Mononuclear cell (primary cell): ENCODE results near the gene TACC3. TPM values are rescaled to one million over a fixed set of nuclear protein-coding genes. Genes with fewer than 3 reads are reported as not detected.

Experiments
- H3K27me3 ChIP-seq: 2 replicates; pipeline ENCODE4 v1.6.0; 2011; ENCODE audit warnings: low read length, control low read depth; ENCODE audit not compliant: insufficient read depth
- H3K4me1 ChIP-seq: 2 replicates; pipeline ENCODE4 v1.5.1; 2011; ENCODE audit warnings: mild to moderate bottlenecking, low read length, control low read depth; ENCODE audit not compliant: insufficient read depth
- H3K4me3 ChIP-seq: 2 replicates; pipeline ENCODE4 v1.5.1; 2011; ENCODE audit warnings: mild to moderate bottlenecking, low read length, moderate library complexity
- H3K9me3 ChIP-seq: 2 replicates; pipeline ENCODE4 v1.5.1; 2011; ENCODE audit warnings: low read depth, mild to moderate bottlenecking, control low read depth, low read length
- total RNA-seq: library from RNA; depleted of rRNA; stranded (reverse); fragments of >200 nt; gene quantifications from one replicate; pipeline ENCODE4 v1.2.3, GENCODE V29; 2012

The TACC3 gene
- total RNA-seq, 1 donor = 27.0 TPM

DNA sequence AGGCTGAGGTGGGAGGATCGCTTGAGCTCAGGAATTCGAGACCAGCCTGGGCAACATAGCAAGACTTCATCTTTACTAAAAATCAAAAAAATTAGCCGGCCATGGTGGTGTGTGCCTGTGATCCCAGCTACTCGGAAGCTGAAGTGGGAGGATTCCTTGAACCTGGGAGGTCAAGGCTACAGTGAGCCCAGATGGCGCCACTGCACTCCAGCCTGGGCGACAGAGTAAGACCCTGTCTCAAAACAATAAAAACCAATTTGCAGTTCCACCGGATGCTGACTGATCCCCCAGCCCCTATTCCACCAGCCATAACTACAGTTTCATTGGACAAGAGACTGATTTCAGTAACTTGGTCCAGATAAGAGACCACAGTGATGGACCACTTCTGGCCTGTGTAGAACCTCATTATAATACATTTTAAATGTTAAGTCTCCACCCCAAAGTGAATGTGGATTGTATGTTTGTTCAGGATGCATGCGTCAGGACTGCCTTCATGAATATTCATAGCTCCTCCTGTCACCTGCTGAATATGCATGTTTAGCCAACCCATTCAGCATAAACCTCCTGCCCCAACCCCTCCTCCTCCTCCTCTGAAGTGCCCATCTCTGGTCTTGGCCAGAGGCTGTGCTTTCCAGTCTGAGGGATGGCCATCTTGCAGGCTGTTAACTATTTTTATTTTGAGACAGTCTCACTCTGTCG, 6.9 kb upstream of the TACC3 start:
- Histone ChIP-seq H3K27me3 (no peaks in the 10 kb centered on the region), H3K9me3 (no peaks in the 10 kb centered on the region), H3K4me3 (no peak overlapping the region), H3K4me1 (peaks cover 73% of the 10 kb centered on the region)

DNA sequence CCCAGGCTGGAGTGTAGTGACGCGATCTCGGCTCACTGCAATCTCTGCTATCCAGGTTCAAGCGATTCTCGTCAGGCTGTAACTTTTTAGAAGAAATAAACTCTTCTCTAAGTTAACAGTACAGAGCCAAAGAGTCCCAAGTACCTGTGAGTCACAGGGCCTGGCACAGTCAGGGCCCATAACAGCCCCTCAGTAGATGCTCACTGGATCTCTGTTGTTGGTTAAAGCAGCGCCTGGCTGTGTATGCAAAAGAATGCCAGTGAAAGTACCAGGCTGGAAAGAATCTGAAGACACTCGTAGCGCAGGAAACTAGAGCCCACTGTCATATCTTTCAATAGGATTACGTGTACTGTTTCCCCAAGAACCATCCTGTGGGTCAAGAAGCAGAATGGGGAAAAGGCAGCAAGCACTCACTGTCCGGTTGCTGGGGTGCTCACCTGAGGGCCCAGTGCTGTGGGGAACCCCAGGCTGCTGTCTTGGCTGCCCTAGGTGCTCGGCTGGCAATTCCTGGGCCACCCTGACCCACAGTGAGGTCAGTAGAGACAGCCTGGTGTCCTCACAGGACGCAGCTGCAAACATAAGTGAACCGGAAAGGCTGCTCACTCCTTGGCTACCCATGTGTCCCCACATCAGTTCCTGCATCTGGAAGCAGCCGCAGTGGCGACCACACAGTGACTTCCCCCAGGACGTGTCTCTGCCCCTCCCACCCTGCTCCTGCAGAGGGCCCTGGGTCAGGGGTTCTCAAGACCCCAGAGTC, 6.1 kb upstream of the TACC3 start:
- no peaks in the 10 kb centered on the region for H3K27me3 ChIP-seq
- no peak overlapping the region for H3K4me3 ChIP-seq
- no peaks in the 10 kb centered on the region for H3K9me3 ChIP-seq
- peaks cover 74% of the 10 kb centered on the region for H3K4me1 ChIP-seq

DNA sequence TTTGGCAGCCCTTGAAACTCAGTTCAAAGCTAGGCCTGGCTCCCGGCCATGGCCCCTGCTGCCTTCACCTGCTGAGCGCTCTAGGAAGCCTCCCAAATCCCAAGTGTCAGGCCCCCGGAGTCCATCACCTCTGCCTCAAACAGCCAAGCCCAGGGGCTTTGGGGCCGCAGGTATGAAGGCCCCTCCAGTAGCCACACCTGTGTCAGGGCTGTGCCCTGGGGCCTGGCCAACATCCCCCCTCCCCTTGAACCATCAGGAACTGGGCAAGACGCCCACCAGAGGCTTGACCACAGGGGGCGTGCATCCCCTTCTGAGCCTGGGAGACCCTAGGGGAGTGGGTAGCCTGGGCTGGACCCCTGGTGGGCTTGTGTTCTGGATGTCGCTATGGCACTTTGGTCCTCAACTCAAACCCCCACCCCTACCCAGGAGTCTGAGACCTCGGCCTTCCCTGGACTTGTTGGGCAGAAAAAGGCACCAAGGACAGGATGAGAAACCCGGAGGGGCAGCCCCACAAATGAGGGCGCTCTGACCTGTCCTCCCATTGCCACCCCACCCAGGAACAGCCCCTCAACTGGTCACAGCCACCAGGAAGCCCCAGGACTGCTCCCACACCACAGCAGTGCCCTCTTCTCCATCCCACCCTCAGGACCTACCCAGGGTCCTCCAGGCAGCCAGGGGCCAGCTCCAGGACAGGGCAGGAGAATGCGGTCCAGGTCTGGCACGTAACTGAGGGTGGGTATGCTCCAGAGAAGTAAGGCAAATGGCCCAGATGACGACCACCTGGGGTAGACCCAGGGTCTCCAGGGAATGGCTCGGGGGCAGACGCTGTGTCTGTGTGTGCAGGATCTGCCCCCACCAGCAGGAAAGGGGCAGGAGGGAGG, 5.0 kb upstream of the TACC3 start:
- Histone ChIP-seq H3K9me3 (no peaks in the 10 kb centered on the region), H3K4me1 (peaks cover 66% of the 10 kb centered on the region), H3K4me3 (no peak overlapping the region), H3K27me3 (no peaks in the 10 kb centered on the region)

DNA sequence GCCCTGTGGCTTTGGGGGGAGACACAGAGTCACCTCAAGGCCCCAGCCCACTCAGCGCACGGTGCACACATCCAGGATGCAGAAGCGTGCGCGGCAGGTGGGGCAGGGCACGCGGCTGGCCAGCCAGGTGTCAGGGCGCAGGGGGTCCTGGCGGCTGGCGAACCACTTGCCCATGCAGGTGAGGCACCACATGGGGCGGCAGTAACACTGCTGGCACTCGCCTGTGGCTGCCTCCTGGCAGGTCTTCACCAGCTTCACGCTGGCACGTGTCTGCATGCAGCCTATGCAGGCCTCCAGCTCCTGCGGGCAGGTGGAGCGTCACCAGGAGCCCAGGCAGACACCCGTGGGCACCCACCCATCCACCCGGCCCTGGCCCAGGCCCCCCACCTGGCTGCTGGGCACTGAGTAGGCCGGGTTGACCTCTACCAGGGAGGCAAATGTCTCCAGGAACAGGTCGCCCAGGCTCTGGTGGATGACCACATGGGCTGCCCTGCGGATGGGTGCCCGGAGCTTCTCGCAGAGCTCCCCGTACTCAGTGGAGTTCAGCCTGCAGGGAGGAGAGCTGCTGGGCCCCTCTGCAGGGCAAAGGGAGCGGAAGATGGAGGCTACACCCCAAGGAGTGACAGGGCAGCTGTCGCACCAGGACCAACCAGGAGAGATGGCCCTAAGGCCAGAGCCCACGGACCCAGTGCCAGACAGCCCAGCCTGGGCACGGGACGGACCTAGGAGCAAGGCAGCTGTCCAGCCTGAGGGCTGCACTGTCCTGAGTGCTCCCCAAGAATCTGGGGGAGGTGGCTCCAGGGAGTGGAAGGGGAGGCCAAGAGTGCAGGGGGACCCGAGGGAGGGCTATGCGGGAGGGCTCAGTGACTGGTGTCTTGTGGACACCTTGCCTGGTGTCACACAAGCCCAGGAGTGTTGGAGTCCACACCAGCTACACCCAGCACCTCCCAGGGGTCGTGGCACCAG, 3.9 kb upstream of the TACC3 start:
- no peak overlapping the region for H3K4me3 ChIP-seq
- no peaks in the 10 kb centered on the region for H3K9me3 ChIP-seq
- H3K27me3 ChIP-seq = no peaks in the 10 kb centered on the region
- peaks cover 71% of the 10 kb centered on the region for H3K4me1 ChIP-seq

DNA sequence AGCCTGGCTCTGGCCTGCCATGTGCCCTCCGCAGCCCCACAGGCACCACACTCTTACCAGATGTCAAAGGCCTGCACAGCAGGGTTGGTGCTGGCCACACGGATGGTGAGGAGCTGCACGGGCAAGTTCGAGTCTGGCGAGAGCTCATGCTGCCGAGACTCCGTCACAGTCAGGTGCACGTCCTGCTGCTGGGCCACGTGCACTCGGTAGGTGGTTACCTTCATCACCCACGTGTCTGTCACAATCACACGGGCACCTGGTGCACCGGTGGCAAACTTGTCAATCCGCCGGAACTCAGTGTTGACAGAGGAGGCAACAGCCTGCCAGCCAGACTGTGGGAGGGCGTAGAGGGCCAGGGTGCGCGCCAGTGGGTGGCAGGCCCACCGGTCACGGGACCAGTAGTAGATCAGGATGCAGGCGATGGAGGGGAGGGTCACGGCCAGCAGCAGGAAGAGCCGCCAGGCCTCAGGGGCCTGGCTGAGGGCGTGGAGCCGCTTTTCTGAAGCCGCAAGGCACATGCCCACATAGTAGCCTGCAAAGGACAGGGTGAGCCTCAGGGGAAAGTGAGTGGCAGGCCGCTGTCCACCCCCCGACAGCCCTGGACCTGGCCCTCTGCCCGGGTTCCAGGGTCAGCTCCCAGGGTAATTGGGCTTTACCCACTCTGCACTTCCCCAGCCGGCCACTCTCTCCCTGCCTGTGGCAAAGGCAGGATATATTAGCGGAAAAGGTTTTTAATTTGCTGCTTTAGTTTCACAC, 3.0 kb upstream of the TACC3 start:
- Histone ChIP-seq H3K4me3 (no peak overlapping the region), H3K27me3 (no peaks in the 10 kb centered on the region), H3K9me3 (no peaks in the 10 kb centered on the region), H3K4me1 (peaks cover 76% of the 10 kb centered on the region)

DNA sequence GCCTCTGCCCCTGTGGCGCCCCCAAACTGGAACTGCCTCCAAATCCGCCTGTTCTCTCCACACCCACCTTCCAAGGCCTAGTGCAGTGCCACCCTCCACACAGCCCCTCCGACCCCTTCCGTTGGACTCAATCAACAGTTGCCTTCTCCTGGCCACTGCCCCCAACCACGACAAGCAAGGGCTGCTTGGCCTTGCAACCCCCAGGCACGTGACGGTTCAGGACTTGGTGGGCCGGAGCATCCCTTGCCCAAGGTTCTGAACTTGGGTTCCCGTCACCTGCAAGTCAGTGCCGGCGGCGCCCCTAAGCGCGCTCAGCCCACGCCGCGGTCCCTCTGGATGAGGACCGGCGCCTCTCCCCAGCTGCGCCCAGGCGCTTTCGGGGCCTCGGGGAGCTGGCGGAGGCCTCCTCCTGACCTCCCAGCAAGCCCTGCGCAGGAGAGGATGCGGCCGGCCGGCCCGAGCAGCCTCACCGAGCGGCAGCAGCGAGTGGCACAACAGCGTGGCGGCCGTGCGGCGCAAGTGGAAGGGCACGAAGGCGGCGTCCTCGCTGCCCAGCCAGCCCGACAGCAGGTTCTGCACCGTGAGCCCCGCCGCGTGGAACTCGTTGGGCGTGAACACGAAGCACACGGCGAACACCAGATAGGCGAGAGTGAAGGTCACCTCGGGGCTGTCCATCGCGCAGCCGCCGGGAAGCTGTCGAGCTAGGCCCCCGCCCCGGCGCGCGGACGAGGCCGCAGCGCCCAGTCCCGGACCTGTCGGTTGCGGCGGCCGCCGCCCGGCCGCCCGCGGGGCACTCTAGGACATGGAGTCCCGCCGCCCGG, 948 bp upstream of the TACC3 start:
- Histone ChIP-seq H3K9me3 (no peaks in the 10 kb centered on the region), H3K4me1 (peaks cover 76% of the 10 kb centered on the region), H3K27me3 (no peaks in the 10 kb centered on the region), H3K4me3 (peak overlapping the region; percentile 54)

DNA sequence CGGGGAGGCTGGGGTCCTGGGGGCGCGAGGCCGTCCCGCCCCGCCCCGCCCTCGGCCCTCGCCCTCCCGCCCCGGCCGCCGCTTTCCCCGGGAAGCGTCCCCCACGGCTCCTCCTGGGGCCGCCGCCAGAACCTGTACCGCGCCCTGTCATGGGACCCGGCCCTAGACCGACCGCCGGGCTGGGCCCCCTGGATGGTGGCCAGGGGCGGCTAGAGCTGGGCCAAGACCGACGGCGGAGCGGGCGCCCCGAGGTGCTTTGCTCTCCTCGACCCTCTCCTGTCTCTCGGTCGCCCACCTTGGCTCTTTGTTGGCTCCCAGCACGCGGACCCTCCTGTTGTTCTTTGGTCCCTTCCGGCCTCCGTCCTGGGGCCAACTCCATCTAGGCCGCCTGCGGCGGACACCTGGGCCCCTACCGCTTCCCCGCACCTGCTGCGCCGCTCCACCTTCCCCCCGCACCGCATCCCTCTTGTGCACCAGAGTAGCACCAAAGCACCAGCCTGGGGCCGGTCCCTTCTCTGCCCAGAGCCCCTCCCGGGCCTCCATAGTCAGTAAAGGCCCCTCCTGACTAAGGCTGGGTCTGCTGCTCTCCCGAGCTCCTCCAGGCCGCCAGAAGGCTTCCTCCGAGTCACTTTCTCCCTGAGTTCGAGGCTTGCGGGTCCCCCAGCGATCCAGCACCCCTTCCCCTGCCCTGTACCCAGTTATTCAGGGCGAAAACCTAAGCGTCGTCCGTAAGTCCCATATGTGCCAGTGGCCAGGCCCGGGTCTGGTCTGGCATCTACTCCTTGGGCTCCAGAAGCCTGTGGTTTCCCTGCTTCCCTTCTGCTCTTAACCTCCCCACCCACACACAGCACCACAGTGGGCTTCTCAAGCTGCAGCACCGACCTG, 587 bp downstream of the TACC3 start:
- H3K4me3 ChIP-seq = peak overlapping the region; percentile 28
- H3K4me1 ChIP-seq = peaks cover 76% of the 10 kb centered on the region
- no peaks in the 10 kb centered on the region for H3K27me3 ChIP-seq
- H3K9me3 ChIP-seq = no peaks in the 10 kb centered on the region

DNA sequence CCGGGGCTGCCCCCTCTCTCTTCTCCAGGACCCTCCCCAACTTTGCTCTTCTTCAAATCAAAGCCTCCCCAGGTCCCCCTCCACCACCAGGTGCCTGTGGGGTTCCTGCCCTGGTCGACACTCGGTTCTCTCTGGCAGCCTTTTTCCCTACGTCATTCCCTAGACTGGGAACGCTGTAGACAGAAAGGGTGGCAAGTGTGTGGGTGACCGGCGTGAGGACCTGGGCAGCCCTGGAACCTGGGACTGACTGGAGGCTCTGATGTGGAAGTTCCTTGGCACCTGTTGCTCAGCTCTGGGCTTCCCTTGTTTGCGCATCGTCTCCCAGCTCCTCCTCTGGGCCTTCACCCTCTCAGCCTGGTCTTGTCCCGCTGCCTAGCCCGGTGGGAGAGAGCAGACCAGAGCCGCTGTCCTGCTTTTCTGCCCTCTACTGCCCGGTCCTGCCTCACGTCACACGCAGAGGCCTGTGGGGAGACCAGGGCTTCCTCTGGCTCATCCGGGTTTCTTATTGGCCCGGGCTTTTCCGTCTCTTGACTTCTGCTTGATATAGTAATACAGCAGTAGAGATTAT, 1.3 kb downstream of the TACC3 start:
- Histone ChIP-seq H3K27me3 (no peaks in the 10 kb centered on the region), H3K4me1 (peaks cover 82% of the 10 kb centered on the region), H3K4me3 (no peak overlapping the region), H3K9me3 (no peaks in the 10 kb centered on the region)

DNA sequence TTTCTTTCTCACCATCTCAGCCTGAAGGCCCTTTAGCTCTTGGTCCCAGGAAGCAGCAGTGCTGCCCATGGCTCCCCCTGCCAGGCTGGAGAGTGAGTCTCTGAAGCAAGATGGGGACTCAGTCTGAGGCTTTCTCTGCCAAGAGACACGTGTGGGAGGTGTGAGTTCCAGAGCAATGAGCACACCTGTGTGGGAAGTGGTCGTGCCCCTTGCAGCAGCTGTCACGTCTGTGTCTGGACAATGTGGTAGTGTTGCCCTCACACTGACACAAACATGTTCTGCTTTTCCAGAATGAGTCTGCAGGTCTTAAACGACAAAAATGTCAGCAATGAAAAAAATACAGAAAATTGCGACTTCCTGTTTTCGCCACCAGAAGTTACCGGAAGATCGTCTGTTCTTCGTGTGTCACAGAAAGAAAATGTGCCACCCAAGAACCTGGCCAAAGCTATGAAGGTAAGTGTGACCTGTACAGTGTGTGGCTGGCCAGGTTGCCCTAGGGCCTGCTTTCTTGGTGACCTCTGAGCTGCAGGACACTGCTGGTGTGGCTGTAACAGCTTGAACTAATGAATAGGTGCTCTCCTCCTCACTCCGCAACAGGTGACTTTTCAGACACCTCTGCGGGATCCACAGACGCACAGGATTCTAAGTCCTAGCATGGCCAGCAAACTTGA, 1.9 kb downstream of the TACC3 start:
- Histone ChIP-seq H3K9me3 (no peaks in the 10 kb centered on the region), H3K4me3 (peak overlapping the region; percentile 54), H3K4me1 (peaks cover 89% of the 10 kb centered on the region), H3K27me3 (no peaks in the 10 kb centered on the region)

DNA sequence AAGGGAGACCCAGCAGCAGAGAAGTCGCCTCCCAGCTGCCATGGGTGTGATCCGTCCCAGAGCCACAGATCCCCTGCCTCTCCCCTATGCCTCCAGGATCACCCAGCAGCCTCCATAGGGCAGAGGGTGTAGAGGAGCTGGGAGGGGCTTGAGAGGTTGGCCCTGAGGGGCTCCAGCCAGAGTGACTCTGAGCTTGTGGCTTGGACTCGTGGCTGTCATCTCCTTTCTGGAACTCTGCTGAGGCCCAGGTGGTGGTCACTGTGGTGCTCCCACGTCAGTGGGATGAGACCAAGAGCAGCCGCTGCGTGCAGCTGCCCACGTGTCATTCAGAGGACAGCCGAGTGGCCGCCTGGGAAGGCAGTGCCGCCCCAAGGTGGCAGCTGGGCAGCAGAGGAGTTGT, 4.2 kb downstream of the TACC3 start:
- Histone ChIP-seq H3K4me1 (peaks cover 83% of the 10 kb centered on the region), H3K4me3 (no peak overlapping the region), H3K9me3 (no peaks in the 10 kb centered on the region), H3K27me3 (no peaks in the 10 kb centered on the region)

DNA sequence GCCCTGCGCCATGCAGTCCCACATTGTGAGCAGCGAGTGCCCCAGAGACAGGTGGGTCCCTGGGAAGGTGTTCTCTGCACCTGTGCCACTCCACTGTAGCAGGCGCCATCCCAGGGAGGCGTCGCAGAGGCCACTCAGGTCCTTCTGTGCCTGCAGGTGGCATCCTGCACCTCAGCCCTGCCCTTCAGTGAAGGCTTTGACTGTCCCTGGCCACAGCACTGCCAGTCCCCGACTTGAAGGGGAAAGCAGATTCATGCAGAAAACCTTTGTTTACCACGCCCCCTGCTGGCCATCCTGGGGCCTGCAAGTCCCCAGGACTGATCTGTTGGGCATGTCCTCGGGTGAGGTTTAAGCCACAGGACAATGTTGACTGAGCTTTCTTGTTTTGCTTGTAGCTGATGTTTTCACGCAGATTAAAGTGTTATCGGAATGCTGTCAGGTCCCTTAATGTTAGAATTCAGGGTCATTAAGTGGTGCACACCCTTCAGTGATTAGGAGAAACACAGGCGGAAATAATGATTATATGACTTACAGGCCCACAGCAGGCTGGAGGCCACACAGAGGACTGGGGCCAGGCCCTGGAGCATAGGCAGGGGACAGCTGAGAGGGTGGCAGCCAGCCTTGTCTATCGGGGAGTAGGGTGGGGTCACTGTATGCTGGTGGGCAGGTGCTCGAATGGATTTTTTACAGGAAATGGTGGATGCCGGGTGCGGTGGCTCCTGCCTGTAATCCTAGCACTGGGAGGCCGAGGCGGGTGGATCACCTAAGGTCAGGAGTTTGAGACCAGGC, 5.0 kb downstream of the TACC3 start:
- no peaks in the 10 kb centered on the region for H3K27me3 ChIP-seq
- H3K9me3 ChIP-seq = no peaks in the 10 kb centered on the region
- peaks cover 83% of the 10 kb centered on the region for H3K4me1 ChIP-seq
- no peak overlapping the region for H3K4me3 ChIP-seq
